HEK293 (cell line): ENCODE results near the gene SLC7A10.

Source experiments
- AEBP2 ChIP-seq: fragments of 450-650 bp; formaldehyde crosslinking; IDR thresholded peaks from 2 replicates; pipeline ENCODE4 v1.5.1; 2016; ENCODE audit warnings: missing biosample characterization, missing genetic modification characterization, borderline replicate concordance
- BCL11A ChIP-seq: fragments of 450-650 bp; formaldehyde crosslinking; IDR thresholded peaks from 2 replicates; pipeline ENCODE4 v1.5.1; 2016; ENCODE audit warnings: low read depth, missing biosample characterization, missing genetic modification characterization
- EGR2 ChIP-seq: fragments of 450-650 bp; formaldehyde crosslinking; IDR thresholded peaks from 2 replicates; pipeline ENCODE4 v1.5.1; 2016; ENCODE audit warnings: low read depth, missing biosample characterization, missing genetic modification characterization
- FEZF1 ChIP-seq: fragments of 450-650 bp; formaldehyde crosslinking; IDR thresholded peaks from 2 replicates; pipeline ENCODE4 v1.5.1; 2016; ENCODE audit warnings: missing biosample characterization, missing genetic modification characterization
- GLI2 ChIP-seq: fragments of 450-650 bp; formaldehyde crosslinking; IDR thresholded peaks from 2 replicates; pipeline ENCODE4; 2017; ENCODE audit warnings: missing biosample characterization, missing genetic modification characterization, low read depth, borderline replicate concordance
- HOXA7 ChIP-seq: sonication (generic); formaldehyde crosslinking; IDR thresholded peaks from 2 replicates; pipeline ENCODE4 v1.8.1; 2022; ENCODE audit warnings: missing genetic modification reagents, borderline replicate concordance
- KLF16 ChIP-seq: fragments of 450-650 bp; formaldehyde crosslinking; IDR thresholded peaks from 2 replicates; pipeline ENCODE4 v1.5.1; 2017; ENCODE audit warnings: missing biosample characterization, missing genetic modification characterization
- KLF7 ChIP-seq: fragments of 450-650 bp; formaldehyde crosslinking; IDR thresholded peaks from 2 replicates; pipeline ENCODE4 v1.5.1; 2016; ENCODE audit warnings: missing biosample characterization, missing genetic modification characterization, borderline replicate concordance
- MEIS1 ChIP-seq: sonication (generic); formaldehyde crosslinking; IDR thresholded peaks from 2 replicates; pipeline ENCODE4 v1.8.1; 2022; ENCODE audit warnings: missing genetic modification reagents, mild to moderate bottlenecking, borderline replicate concordance
- MZF1 ChIP-seq: fragments of 450-650 bp; formaldehyde crosslinking; IDR thresholded peaks from 2 replicates; pipeline ENCODE4 v1.5.1; 2017; ENCODE audit warnings: missing biosample characterization, missing genetic modification characterization, borderline replicate concordance
- RBAK ChIP-seq: fragments of 450-650 bp; formaldehyde crosslinking; IDR thresholded peaks from 2 replicates; pipeline ENCODE4 v1.5.1; 2016; ENCODE audit warnings: missing biosample characterization, missing genetic modification characterization
- REST ChIP-seq: fragments of 450-650 bp; formaldehyde crosslinking; IDR thresholded peaks from 2 replicates; pipeline ENCODE4 v1.5.1; 2016; ENCODE audit warnings: missing biosample characterization, missing genetic modification characterization
- SALL2 ChIP-seq: fragments of 450-650 bp; formaldehyde crosslinking; IDR thresholded peaks from 2 replicates; pipeline ENCODE4 v1.5.0; 2017; ENCODE audit warnings: missing biosample characterization, mild to moderate bottlenecking, missing genetic modification characterization, borderline replicate concordance
- TCF7L2 ChIP-seq: IDR thresholded peaks from 2 replicates; pipeline ENCODE4 v1.6.1; 2011; ENCODE audit warnings: low read depth, mild to moderate bottlenecking, inconsistent platforms, low read length, moderate library complexity, borderline replicate concordance
- TRIM28 ChIP-seq: IDR thresholded peaks from 2 replicates; pipeline ENCODE4 v1.6.1; 2011; ENCODE audit warnings: low read length, control low read depth, borderline replicate concordance
- WT1 ChIP-seq: fragments of 450-650 bp; formaldehyde crosslinking; IDR thresholded peaks from 2 replicates; pipeline ENCODE4 v1.5.1; 2016; ENCODE audit warnings: missing biosample characterization, missing genetic modification characterization
- ZBTB20 ChIP-seq: fragments of 450-650 bp; formaldehyde crosslinking; IDR thresholded peaks from 2 replicates; pipeline ENCODE4 v1.5.1; 2016; ENCODE audit warnings: missing biosample characterization, missing genetic modification characterization
- ZBTB26 ChIP-seq: fragments of 450-650 bp; formaldehyde crosslinking; optimal IDR thresholded peaks from 2 replicates; pipeline ENCODE3; 2016; ENCODE audit warnings: missing biosample characterization, mild to moderate bottlenecking, missing genetic modification characterization
- ZFP37 ChIP-seq: fragments of 450-650 bp; formaldehyde crosslinking; IDR thresholded peaks from 2 replicates; pipeline ENCODE4 v1.5.1; 2016; ENCODE audit warnings: missing biosample characterization, missing genetic modification characterization
- ZNF324 ChIP-seq: fragments of 450-650 bp; formaldehyde crosslinking; IDR thresholded peaks from 2 replicates; pipeline ENCODE4 v1.5.1; 2016; ENCODE audit warnings: missing biosample characterization, missing genetic modification characterization
- ZNF335 ChIP-seq: fragments of 450-650 bp; formaldehyde crosslinking; conservative IDR thresholded peaks from 2 replicates; pipeline ENCODE4 v1.5.1; 2016; ENCODE audit warnings: missing biosample characterization, missing genetic modification characterization
- ZNF394 ChIP-seq: fragments of 450-650 bp; formaldehyde crosslinking; IDR thresholded peaks from 2 replicates; pipeline ENCODE4 v1.5.1; 2016; ENCODE audit warnings: missing biosample characterization, missing genetic modification characterization, mild to moderate bottlenecking, moderate library complexity, borderline replicate concordance
- ZNF473 ChIP-seq: fragments of 450-650 bp; formaldehyde crosslinking; IDR thresholded peaks from 2 replicates; pipeline ENCODE4 v1.5.1; 2017; ENCODE audit warnings: missing biosample characterization, missing genetic modification characterization
- ZNF48 ChIP-seq: fragments of 450-650 bp; formaldehyde crosslinking; IDR thresholded peaks from 2 replicates; pipeline ENCODE4 v1.5.1; 2016; ENCODE audit warnings: missing biosample characterization, missing genetic modification characterization
- ZNF510 ChIP-seq: fragments of 450-650 bp; formaldehyde crosslinking; IDR thresholded peaks from 2 replicates; pipeline ENCODE4 v1.5.1; 2018; ENCODE audit warnings: mild to moderate bottlenecking, missing genetic modification characterization, missing biosample characterization; ENCODE audit not compliant: insufficient replicate concordance
- ZNF513 ChIP-seq: fragments of 450-650 bp; IDR thresholded peaks from 2 replicates; pipeline ENCODE4 v1.5.1; 2018; ENCODE audit warnings: missing biosample characterization, missing genetic modification characterization
- ZNF529 ChIP-seq: fragments of 450-650 bp; formaldehyde crosslinking; IDR thresholded peaks from 2 replicates; pipeline ENCODE4 v1.5.1; 2017; ENCODE audit warnings: missing genetic modification characterization, missing biosample characterization; ENCODE audit not compliant: insufficient replicate concordance
- ZNF555 ChIP-seq: fragments of 450-650 bp; formaldehyde crosslinking; conservative IDR thresholded peaks from 2 replicates; pipeline ENCODE4 v1.5.1; 2017; ENCODE audit warnings: missing biosample characterization, mild to moderate bottlenecking, missing genetic modification characterization, inconsistent platforms
- ZNF658 ChIP-seq: fragments of 450-650 bp; formaldehyde crosslinking; IDR thresholded peaks from 2 replicates; pipeline ENCODE4; 2016; ENCODE audit warnings: missing biosample characterization, missing genetic modification characterization
- ZNF792 ChIP-seq: fragments of 450-650 bp; formaldehyde crosslinking; IDR thresholded peaks from 2 replicates; pipeline ENCODE4 v1.5.1; 2016; ENCODE audit warnings: missing biosample characterization, missing genetic modification characterization
- ZSCAN5A ChIP-seq: fragments of 450-650 bp; formaldehyde crosslinking; IDR thresholded peaks from 2 replicates; pipeline ENCODE4 v1.5.1; 2016; ENCODE audit warnings: missing biosample characterization, missing genetic modification characterization

Gene SLC7A10

GRCh38 chr19:33273881-33274662, 48.4 kb upstream of the SLC7A10 start (continued):
- TF ChIP-seq ZNF335 (tag by site-specific recombination) (peak; percentile 58), ZBTB26 (peak; percentile 49), TCF7L2 (no peak), ZNF658 (tag by site-specific recombination) (peak; percentile 91), RBAK (peak; percentile 94), MEIS1 (CRISPR knock-in tag) (no peak), WT1 (tag by site-specific recombination) (no peak), KLF16 (tag by site-specific recombination) (peak; percentile 94), SALL2 (tag by site-specific recombination) (peak; percentile 99), ZNF394 (no peak; the same call in 1 of the 2 replicates), AEBP2 (tag by site-specific recombination) (no peak), ZNF513 (tag by site-specific recombination) (no peak), MZF1 (tag by site-specific recombination) (no peak), EGR2 (tag by site-specific recombination) (peak; percentile 99), TRIM28 (peak; percentile 53; the same call in 1 of the 2 replicates), ZNF473 (tag by site-specific recombination) (peak; percentile 99), ZNF48 (tag by site-specific recombination) (no peak), HOXA7 (CRISPR knock-in tag) (no peak), KLF7 (peak; percentile 96), FEZF1 (no peak), BCL11A (tag by site-specific recombination) (peak; percentile 94), ZBTB20 (tag by site-specific recombination) (peak; percentile 94), ZNF324 (peak; percentile 99), ZFP37 (peak; percentile 86), REST (tag by site-specific recombination) (no peak), GLI2 (tag by site-specific recombination) (no peak; the same call in 1 of the 2 replicates), ZNF792 (tag by site-specific recombination) (peak; percentile 97), ZSCAN5A (tag by site-specific recombination) (no peak; the same call in 1 of the 2 replicates), ZNF529 (tag by site-specific recombination) (no peak), ZNF510 (tag by site-specific recombination) (no peak), ZNF555 (tag by site-specific recombination) (no peak)
